Measurements from ENCODE around the gene DNAJB1.
A peak's percentile ranks its signal among the peaks of the same experiment; 100 is the strongest.
"Not testable (repeated sequence)": the region's sequence is repeated elsewhere in the genome, so short reads cannot be mapped to it uniquely, and the experiment has no call there.

Gene DNAJB1

DNA sequence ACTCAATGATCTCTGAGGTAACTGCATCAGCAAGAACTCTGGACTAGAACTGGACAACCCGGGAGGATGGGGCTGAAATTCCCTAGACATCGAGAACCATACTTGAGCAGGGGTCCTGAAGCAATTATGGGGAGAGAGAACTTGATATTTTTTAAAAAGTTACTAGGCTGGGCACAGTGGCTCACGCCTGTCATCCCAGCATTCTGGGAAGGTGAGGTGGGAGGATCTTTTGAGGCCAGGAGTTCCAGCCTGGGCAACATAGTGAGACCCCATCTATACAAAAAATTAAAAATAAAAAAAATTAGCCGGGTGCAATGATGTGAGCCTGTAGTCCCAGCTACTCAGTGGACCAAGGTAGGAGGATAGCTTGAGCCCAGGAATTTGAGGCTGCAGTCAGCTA, 2.3 kb upstream of the DNAJB1 start:
- no peak for DNase-seq (ENCODE audit: low read depth)

DNA sequence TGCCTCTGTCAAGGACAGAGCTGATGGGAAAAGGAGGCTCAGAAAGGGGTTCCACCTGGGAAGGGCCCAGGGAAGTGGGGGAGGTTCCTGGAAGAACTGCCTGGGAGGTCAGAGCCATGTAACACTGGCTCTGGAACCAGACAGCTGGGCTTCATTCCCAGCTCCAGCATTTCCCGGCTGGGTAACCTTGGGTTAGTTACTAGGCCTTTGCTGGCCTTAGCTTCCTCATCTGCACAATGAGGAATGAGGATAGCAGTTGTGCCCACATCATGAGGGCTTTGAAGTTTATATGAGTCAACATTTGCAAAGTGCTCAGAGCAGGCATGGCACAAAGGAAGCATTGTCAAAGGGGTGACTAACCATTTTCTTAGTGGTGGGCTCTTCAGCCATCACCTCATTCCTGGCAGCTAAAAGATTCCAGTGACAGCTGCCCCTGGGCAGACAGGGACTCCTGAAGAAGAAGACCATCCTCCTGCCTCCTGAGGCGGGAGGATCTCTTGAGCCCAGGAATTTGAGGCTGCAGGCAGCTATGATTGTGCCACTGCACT, 1.7 kb upstream of the DNAJB1 start:
- no peak for DNase-seq (ENCODE audit: low read depth)

DNA sequence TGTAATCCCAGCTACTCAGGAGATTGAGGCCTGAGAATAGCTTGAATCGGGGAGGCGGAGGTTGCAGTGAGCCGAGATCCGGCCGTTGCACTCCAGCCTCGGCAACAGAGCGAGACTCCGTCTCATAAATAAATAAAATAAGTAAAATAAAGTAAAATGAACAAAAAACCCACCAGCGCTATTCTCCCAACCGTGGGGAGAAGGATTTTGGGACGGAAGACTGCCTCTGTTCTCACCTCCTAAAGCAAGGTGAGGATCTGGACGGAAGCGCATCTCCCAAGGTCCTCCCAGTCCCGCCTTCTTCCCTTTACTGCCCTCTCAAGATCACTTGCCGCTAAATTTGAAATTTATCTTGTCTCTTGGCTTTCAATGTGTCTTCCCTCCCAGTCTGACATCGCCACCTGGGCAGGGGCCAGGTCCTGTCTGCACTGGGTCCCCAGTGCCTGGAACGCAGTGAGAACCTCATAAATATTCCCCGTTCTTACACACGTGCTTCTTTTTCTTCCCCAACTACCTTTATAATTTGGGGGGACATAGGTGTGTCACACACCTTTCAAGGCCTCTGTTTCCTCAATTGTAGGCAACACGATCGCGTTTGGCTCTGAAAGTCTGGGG, 1.2 kb upstream of the DNAJB1 start:
- no peak for DNase-seq (ENCODE audit: low read depth)

DNA sequence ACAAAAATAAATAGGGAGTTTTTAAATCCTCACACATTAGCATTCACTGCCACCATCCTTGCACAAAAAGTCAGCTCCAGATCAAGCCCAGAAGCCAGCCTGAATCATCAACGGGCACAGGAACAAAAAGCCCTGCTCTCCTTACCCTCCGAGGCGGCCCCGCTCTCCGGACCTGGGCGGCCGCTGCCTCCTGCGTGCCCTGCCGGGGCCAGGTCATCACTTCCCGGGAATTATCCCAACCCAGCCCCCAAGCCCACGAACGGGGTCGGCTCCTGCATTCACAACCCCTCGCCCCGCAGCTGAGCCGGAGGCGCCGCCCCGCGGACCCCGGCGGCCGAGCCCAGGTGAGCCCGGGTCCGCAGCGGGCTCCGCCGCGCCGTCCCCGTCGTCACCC, 754 bp downstream of the DNAJB1 start:
- no peak for DNase-seq (ENCODE audit: low read depth)

- no peak for DNase-seq (ENCODE audit: low read depth)
Measured at GRCh38 chr19:14516746-14517438, 1.3 kb downstream of the DNAJB1 start.

GRCh38 chr19:14516048-14516534, 2.1 kb downstream of the DNAJB1 start:
- no peak for DNase-seq (ENCODE audit: low read depth)

GRCh38 chr19:14515501-14516047, 2.6 kb downstream of the DNAJB1 start:
- DNase-seq (ENCODE audit: low read depth): no peak

GRCh38 chr19:14514215-14514863, 3.9 kb downstream of the DNAJB1 start:
- DNase-seq (ENCODE audit: low read depth): no peak

- DNase-seq (ENCODE audit: low read depth): no peak
Measured at GRCh38 chr19:14512406-14512961, 5.7 kb downstream of the DNAJB1 start.

DNA sequence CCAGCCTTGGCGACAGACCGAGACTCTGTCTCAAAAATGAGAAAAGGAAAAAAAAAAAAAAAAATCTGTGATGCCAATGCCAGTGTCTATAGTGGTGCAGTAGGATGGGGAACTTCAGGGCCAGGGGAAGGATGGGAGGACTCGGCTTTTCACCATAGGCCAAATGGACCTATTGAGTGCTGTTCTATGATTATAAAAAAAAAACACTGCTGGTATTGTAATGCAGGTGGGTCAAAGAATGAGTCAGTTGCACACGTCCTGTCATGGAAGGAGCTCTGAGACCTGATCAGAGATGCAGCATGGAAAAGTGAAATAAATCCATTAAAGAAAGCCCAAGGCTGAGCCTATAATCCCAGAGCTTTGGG, 7.0 kb downstream of the DNAJB1 start:
- DNase-seq (ENCODE audit: low read depth): no peak

DNA sequence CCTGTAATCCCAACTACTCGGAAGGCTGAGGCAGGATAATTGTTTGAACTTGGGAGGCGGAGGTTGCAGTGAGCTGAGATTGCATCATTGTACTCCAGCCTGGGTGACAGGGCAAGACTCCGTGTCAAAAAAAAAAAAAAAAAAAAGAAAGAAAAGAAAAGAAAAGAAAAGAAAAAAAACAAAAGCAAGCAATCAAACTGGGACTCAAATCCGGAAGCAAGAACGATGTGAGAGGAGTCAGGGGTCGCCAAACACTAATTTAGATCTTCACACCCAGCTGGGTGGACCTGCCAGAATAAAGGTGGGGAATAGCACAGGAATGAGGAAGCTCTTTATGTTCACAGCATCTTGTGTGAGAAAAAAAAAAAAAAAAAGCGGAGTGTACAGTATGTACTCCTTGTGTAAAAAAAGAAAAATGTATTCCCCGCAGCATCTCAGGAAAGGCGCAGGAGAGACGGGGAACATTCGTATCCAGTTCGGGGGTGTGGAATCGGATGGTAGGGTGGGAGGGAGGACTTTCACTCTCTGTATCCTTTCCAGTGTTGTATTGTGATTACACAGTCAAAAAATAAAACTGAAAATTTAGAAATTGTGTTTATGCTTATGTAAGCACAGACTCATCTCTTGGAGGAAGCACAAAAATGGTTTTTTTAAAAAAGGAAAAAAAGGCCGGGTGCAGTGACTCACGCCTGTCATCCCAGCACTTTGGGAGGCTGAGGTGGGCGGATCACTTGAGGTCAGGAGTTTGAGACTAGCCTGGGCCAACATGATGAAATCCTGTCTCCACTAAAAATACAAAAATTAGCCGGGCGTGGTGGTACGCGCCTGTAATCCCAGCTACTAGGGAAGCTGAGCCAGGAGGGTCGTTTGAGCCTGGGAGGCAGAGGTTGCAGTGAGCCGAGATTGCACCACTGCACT, 7.6 kb downstream of the DNAJB1 start:
- peak; percentile 83 for DNase-seq (ENCODE audit: low read depth)

GRCh38 chr19:14507704-14508542, 10.3 kb downstream of the DNAJB1 start:
- DNase-seq (ENCODE audit: low read depth): peak; percentile 29

DNA sequence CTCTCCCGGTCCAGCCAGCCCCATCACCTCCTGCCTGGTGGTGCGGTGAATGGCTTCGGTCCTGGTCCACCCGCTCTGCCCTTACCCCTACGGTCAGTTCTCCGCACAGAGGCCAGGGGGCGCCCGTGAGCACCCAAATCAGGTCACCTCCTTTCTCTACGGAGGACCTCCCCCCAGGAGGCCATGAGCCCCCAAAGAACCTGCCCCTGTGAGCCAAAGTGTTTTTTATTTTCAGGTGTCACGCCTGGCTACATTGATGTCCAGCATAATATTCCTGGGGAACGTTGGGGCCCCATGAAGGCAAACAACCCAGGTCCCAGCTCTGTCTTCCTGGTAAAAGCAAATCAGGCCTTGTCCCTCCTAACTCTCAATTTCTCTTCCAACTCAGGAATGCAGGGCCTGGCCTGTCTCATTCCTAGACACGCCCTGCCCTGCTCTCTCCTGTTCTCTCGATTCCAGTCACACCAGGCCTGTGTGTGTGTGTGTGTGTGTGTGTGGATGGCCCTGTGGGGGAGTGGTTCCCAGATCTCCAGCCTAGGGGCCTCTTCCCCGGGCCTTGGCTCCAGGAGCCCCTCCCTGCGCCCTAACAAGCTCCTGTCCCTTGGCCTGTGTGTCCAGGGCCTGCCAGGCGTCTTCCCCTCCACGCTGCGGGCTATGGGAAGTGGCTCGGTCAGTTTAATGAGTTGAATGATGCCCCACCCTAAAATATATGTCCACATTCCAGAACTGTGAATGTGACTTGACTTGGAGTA, 12.5 kb downstream of the DNAJB1 start:
- DNase-seq (ENCODE audit: low read depth): peak; percentile 51

DNA sequence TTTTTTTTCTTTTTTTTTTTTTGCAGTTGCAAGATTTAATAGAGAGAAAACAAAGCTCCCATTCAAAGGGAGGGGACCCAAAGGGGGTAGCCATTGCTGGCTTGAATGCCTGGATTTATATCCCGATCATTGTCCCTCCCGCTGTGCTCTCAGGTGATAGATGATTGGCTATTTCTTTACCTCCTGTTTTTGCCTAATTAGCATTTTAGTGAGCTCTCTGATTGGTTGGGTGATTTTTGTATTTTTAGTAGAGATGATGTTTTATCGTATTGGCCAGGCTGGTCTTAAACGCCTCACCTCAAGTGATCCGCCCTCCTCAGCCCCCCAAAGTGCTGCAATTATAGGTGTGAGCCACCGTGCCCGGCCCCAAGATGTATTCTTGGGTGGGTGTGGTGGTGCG, 13.6 kb downstream of the DNAJB1 start:
- DNase-seq (ENCODE audit: low read depth): not testable (repeated sequence)

GRCh38 chr19:14503285-14503684, 14.9 kb downstream of the DNAJB1 start:
- DNase-seq (ENCODE audit: low read depth): no peak

DNA sequence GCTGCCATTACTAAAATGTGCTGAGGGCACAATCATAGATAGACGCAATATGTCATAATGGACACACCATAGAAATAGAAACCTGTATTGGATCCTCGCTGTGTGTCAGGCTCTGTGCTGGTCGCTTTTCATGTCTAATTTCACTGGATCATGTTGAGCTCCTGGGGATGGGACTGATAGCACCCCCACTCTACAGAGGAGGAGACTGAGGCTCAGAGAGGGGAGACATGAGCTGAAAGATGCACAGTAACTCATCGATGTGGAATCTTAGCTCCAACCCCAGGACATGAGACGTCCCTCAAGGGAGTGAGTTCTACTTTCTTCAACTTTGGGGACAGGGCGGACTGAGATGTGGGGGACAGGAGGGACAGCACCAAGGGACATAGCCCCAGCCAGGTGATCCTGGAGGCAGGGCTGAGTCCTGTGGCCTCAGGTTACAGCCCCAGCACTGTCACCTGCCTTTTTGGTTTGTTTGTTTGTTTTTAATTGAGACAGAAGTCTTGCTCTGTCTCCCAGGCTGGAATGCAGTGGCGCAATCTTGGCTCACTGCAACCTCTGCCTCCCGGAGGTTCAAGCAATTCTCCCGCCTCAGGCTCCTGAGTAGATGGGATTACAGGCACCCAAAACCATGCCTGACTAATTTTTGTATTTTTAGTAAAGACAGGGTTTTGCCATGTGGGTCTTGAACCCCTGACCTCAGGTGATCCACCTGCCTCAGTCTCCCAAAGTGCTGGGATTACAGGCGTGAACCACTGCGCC, 15.7 kb downstream of the DNAJB1 start:
- DNase-seq (ENCODE audit: low read depth): no peak

DNA sequence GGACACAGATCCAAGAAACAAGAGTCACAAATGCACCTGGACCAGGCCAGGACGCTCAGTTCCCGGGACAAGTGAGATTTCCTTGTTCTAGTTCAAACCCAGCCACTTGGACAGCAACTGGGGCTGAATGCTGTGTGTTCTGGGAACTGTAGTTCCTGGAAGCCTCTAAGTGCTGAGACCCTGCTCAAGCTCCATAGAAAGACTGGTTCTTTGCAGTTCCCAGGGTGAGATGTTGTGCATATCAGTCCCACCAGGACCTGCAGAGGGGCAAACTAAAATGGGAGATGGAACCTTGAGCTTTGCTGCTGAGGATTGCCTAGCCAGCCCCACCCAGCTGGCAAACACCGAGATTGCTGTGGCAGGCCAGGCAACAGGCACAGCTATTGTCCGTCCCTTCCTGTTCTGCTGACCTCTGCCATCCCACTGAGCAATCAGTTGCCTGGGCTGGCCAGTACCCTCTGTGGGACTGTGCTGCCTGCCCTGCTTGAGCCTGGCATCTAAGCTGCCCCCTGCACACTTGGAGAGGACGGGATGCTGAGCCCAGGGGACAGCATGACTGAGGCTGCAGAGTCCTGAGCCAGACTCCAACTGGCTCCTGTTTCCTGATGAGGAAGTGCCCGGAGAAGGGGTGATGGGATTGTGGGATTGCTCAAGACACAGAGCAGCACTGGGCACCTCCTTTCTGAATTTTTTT, 20.8 kb downstream of the DNAJB1 start:
- no peak for DNase-seq (ENCODE audit: low read depth)

DNA sequence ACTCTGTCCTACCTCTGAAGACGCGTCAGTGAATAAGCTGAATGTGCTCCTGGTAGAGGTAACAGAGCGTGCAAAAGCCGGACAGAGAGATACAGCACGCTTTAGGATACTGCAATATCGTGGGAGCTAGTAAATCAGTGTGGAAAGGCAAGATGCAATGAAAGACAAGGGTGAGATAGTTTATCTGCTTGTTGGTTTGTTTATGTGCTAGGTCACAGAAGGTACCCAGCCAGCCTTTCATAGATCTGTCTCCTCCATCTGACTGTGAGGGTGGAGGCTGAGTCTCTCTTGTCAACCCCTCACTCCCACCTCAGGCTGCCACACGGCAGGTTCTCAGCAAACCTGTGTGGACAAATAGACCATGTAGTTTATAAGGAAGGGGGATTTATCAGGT, 21.4 kb downstream of the DNAJB1 start:
- DNase-seq (ENCODE audit: low read depth): no peak
